Activated CD4-positive, alpha-beta T cell treated with anti-CD3 and anti-CD28 coated beads for 24 hours (primary cell): Measurements from ENCODE around the gene TMEM187.

ENCODE experiments used
- DNase-seq, 2 donors: peaks; one replicate each; pipeline ENCODE4 v3.0.0-alpha.2; 2020; ENCODE audit warnings: low read depth in 2 of 2

TMEM187 gene

DNA sequence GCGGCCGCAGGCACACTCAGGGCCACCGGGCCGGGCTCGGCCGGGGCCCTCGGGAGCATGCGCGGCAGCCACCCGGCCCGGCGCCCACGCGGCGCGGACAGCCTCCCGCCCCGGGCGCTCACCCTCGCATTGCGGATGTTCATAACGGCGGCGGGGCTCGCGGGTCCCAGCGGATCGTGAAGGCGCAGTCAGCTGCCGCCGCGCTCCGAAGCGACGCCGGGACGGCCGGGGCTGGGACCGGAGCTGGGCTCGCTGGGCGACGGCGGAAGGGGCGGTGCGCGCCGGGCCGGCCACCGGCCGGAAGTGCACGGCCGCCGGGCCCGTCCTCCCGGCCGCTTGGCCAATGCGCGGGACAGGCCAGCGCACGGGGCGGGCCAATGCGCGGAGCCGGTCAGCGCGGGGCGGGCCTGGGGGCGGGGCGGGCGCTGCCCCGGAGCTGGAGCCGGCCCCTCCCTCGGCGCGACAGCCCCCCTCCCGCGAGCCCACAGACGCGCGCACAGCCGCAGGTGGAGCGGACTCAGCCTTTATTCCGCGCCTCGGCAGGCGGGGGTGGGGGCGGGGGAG is 37.7 kb upstream of the TMEM187 start, which contains the start of gene NAA10:
Gene NAA10 (minus strand): TSS at position 276 of the 564 bp plus-strand sequence. CDS start 133 bp downstream, at position 143.
- DNase-seq, result peak; percentile 45 to 50

DNA sequence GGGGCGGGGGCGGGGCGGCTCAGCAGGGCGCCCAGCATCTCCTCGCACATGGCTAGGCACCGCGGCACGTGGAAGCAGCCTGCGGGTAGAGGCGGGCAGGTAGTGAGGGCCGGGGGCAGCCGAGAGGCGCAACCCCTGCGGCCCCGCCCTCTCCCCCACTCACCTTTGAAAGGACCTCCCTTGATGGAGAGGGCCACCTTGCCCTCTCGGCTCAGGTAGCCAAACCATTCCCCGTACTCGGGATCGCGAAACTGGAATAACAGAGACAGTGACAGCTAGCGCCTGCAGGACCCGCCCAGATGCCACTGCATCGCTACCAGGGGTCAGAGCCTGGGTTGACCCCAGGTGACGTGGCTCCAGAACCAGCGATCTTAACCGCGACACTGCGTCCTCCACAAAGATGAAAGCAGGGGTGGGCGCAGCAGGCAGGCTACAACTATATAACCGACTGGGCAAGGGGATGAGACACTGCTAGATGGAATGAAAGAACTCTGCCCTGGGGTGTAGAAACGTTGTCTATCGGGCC is 37.2 kb upstream of the TMEM187 start:
- DNase-seq, result no peak

DNA sequence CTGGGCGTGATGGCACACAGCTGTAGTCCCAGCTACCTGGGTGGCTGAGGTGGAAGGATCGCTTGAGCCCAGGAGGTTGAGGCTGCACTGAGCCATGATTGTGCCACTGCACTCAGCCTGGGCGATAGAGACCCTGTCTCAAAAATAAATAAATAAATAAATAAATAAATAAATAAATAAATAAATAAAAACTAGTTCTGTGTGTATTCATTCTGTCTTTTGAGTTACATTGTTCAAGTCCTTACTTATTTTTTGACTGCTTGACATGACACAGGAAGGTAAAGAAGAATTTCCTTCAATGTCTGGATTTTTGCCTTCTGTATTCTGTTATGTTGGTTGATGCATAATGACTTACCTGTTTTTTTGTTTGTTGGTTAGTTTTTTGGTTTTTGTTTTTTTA is 35.5 kb upstream of the TMEM187 start:
- DNase-seq, result no peak

DNA sequence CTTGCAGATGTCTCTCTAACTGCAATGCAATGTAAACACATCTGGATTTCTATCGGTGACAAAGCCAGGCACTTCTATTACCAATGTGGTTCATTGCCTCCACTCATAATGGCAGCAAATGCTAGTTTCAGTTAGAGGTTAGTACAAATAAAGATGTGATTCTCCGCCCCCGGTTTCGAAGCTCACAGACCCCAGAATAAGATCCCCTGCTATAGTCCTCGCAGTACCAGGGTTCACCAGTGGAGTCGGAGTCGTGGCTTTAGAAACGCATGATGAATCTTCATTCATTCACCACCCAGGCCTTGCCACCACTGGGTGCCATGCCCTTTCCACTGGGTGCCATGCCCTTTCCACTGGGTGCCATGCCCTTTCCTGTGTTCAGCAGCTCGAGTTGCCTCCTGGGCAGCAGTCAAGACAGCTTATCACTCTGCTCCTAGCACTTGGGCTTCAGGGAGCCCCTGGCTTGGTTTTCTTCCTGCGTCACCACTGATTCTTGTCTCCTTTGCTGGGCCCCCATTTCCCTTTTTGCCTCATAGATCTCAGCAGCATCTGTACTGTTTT is 34.2 kb upstream of the TMEM187 start:
- no peak for DNase-seq

DNA sequence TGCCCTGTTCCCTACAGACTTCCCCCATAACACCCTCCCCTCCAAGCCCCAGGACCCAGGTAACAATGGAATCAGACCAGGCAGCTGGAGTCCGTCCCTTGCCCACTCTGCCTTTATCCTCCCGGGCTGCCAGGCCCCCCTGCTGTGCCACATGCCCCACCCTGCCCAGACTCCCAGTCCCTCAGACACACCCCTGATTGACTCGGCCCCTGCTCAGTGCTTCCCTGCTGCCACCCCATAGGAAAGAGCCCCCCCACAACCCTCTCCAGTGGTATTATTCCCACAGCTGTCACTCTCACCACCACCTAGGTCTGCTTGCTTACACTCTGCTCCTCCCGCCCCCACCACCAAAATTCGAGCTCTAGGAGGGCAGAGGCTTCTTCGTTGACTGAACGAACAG is 33.0 kb upstream of the TMEM187 start:
- no peak for DNase-seq

DNA sequence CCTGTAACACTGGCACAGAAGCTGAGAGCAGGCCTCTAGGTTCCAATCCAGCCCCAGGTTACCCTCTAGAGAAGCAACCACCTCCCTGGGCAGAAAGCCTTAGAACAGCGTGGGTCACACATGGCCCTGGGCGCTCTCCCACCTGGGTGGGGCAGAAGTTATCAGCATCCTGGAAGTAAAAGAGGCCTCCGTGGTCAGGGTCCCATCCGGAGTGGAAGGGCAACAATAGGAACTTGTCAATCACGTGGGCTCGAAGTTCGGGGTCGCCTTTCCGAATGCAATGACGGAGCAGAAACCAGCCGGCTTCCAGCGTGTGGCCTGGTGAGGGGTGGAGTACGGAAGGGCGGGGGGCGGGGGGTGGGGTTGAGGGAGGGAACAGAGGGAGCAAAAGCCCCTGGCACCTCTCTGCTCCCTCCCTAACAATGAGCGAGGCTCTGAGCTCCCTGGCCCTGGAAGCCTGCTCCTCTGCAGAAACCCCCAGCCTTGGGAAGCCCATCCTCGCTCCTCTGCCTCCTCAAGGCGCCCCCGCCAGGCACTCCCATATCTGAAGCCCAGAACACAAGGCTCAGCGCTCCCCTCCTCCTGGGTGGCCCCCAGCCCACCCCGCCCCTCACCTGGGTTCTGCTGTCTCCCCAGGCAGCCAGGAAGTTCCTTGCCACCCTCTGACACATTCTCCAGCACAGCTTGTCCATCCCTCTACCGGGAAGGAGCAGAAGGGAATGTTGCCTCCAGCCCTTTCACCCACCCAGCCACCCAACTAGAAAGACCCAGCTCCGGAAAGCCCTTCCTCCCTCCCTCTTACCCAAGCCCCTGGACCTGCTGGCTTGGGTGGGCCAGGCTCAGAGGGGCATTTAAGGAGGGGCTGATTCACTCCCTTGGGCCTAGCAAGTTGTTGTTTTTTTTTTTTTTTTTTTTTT is 31.0 kb upstream of the TMEM187 start:
- DNase-seq, result no peak

DNA sequence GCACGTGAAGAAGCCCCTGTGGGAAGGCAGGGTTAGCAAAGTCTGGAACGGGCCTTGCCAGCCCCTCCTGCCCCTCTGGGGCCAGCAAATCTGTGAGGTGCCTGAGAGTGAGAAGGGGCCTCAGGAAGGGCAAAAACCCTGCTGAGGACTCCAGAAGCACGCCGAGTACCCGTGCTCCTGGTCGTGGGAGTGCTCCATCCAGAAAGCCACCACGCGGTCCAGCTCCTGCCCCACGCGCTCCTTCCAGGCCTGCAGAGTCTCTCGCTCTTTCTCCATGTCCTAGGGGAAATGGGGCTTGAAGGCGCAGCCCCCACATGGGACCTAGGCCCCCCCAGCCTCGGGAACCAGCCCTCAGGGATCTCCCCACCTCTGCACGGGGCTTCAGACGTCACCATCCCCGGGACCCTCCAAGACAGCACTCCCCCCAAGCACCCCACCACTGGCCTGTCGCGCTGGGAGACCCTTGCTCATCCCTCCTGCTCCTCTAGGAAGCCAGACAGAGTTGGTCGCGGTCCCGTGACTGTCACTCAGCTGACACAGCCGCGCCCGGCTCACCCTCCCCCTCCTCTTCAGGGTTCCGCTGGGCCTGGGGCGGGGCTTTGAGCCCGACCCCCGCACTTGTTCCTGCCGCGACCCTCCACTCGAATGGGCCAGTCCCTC is 28.3 kb upstream of the TMEM187 start, which contains the start of gene RENBP:
Gene RENBP (minus strand): TSS at position 504 of the 660 bp plus-strand sequence. CDS start 33 bp downstream, at position 471.
- no peak for DNase-seq

DNA sequence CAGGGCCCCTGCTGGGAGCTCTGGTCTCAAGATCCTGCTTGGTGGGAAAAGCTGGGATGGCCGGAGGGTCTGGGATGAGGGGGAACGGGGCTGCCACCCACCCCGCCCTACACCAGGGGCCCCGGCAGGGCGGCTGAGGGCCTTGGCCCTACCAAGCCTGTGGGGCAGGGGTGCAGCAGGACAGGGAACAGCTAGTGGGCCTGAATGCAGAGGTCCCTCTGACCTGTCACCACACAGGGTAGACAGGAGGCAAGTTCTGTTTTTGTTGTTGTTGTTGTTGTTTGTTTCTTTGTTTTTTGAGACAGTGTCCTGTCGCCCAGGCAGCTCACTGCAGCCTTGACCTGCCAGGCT is 27.8 kb upstream of the TMEM187 start:
- no peak for DNase-seq

DNA sequence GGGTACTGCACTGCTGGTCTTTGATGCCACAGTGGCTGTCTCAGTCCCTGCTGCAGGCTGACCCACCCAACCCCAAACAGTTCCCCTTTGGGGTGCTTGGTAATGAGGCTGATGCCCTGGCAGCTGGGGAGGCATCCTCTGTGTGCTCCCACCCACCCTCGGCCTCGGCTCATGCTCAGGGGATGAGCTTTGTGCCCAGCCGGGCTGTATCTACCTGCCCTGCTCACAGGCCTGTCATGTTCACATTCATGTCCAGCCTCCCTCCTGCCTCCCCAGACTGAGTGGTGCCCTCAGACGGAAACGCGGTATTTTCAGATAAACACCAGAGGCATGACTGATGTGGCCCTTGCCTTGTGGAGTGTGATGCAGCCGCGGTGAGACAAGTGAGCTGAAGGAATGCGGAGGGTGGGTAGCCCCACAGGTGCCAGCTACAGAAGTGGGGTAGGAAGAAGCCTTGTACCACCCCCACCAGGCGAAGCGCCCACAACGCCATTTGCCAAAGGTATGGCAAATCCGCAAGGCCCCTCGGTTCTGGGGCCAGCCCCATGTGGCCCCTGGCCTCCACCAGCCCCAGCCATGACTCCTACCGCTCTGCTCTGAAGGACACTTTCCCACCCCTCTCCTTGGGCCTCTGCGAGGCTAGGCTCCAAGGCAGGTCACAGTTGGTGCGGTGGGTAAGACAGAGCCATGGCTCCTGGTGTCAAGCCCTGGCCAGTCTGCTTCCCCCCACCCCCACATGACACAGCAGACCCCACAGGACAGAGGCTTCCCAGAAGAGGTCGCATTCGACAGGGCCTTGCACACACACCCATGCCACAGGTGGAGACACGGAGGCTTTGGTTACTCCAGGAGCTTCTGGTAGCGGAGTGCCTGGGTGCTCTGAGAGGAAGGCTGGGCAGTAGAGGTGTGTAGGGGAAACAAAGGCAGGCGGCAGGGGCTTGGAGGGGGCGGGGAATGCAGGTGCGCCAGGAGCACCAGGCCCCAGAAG is 26.3 kb upstream of the TMEM187 start:
- no peak for DNase-seq

DNA sequence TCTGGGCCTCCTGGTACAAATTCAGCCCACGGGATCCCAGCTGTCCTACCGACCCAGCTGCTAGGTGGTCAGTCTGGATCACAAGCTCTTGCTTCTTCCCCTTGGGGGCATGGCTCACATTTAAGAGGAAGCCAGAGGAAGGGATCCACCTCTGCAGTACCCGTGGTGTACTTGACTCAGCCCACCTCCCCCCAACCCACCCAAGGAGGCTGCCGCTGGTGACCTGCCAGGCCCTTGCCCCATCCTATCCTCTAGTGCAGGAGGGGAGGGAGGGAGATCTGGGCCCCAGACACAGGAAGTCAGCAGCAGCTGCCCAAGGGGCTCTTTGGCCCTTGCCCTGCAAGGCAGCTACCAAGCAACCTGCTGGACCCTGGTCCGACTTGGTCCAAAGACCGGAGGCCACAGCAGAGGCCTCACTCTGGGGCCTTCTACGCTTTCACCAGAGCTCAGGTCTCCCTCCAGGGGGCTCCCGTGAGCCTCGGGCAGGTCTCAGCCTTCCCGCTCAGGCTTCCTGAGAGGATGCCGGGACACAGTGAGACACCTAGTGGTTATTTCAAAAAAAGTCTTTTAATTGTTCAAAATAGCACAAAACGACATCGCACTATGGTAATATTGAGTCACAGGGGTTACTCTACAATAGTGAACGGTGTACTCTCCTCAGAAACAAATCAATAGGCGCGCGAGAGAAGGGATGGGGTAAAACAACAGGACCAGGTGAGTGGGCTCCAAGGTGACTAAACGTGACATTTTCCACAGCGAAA is 25.4 kb upstream of the TMEM187 start:
- DNase-seq, result peak; percentile 68 to 70

DNA sequence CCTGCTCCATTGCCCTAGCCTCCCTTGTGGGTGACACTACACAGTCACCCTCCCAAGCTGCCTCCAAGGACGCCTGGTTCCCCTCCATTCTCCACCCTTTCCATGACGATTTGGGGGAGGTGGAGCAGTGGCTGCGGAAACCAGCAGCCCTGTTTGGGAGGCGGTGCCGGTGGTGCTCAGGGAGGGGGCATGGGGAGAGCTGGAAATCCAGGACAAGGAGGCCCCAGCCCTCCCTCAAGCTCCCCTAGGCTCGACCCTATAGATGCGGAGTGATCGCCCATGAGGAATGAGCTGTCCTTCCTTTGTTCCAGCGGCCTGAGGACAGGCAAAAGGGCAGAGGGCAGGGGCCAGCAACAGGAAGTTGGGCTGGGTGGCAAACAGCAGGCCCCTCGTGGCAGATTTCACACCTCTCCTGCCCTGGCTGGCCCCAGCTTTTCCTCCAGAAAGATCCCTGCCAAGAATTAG is 24.5 kb upstream of the TMEM187 start:
- DNase-seq, result no peak

DNA sequence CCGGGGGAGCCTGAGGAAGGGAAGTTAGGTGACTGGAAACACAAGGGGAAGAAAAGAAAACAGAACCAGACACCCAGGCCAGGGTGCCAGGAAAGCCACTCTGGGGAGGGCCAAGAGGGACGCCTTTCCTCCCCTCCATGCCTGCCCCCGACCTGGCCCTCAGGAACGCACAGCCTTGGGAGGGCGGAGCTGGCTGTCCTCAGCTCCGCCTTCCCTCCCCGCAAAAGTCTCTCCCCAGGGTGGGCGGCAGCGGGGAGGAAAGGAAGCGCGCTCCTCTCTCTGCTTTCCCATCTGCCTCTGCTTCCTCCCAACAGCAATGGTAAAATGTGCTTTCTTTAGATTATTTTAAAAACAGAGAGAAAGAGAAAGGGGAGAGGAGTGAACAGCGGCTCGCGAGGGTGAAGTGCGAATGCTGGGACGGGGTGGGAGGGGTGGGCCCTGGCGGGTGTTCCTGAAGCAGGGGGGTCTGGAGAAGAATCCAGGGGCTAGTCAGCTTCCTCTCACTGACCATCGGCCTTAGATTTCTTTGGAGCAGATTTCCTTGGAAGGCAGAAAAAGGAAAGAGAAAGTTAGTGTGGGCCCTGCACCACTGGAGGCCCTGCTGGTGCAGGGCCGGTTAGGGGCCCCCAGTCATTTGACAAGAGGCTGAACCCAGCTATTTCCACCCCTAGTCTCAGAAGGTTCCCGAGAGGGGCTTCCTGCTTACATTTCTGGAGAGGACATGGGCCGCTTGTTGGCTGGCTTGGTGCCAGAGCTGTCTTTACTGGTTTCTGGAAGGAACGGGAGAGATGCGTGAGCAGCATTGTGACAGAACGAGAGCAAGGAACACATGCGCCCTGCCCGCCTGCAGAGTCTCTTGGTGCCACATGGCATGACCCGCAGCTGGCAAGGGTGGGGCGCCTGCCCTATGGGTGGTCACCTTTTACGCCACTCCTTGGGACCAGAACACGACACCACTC is 23.4 kb upstream of the TMEM187 start:
- no peak for DNase-seq

DNA sequence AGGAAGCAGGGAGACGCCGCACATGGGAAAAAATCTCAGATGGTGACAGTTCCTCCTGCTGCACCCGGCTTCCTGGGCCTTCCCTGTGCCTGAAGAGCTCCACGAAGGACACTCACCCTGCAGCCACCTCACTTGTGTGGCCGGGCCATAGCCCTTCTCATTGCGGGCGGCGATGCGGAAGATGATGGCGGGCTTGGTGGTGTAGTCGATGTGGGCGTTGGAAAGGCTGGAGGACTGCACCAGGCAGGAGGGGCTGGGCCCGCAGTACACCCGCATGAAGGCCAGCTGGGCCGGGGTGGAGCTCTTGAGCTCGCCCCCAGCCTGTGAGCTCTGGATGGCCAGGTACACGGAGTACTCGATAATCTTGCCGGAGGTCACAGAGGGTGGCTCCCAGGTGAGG is 22.4 kb upstream of the TMEM187 start:
- DNase-seq, result no peak

DNA sequence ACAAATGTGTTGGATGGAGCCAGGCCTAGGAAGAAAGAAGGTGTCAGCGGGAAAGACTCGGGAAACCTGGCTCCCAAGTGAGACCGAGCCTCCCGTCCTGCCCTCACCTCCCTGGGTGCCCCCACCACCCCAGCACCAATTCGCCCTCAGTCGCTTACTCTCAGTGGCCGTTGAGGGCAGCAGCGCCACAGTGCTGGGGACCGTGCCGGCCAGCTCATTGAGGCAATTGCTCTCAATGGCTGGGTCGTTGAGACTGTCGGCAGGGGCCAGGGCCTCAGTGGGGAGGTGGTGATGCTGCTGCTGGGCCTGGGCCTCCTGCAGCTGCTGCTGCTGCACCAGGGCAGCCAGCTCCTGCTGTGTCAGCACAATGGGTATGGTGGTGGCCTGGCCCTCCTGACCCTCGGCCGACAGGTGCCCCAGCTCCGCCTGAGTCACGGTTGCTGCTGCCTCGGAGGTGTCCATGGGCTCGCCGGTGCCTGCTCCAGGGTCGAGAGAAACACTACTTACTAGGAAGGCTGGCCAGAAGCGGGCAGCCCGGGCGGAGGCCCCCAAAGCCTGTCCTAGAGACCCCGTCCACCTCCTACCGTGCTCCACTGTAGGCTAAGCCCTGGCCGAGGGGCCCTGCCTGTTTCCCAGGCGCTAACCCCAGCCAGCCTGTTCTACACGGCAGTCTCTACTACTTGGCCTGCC is 20.7 kb upstream of the TMEM187 start:
- DNase-seq, result no peak

DNA sequence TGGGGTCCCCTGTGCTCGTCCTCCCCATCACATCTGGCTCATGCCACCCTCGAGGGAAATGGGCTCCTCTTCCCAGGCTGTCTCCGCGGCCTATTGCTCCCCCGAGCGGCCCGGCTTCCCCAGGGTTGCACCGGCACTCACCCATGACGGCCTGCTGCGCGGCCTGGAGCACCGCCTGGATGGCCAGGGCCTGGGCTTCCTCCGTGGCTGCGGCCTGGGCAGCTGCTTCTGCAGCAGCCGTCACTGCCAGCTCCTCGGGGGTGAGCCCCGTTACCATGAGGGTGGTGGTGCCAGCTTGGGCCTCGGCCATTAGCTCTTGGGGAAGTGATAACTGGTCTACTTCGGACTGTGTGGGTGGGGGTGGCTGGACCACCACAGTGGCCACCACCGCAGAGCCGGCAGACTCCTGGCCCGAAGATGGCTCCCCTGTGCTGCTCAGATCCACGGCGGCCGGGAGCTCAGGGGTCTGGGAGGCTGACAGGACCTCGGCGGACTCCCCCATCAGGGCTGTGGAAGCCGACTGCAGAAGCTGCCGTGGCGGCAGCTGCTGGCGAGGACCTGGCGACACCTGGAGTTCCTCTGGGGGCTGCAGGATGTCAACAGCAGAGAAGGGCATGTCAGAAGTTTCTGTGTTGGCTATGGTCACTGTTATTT is 20.1 kb upstream of the TMEM187 start:
- no peak for DNase-seq

DNA sequence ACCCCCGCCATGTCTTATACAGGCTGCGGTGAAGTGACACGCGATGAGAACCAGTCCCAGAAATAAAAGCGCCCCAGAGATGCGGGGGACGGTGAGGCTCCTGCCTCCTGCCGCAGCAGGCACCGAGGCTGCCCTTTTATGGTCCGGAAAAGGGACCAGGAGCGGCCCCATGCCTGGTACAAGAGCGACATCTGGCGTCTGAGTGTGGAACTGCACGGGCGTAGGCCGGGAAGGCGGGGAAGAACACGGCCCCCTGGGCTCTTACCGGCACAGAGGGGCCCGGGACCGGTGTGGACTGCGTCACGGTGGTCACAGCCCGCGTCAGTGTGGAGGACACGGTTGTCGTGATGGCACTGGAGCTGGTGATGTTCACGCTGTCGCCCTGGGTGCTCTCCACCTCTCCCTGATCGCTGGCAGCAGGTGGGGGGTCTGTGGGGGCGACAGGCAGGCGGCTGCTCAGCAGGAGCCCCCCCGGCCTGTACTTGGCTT is 19.2 kb upstream of the TMEM187 start:
- DNase-seq, result peak; percentile 63 to 72

DNA sequence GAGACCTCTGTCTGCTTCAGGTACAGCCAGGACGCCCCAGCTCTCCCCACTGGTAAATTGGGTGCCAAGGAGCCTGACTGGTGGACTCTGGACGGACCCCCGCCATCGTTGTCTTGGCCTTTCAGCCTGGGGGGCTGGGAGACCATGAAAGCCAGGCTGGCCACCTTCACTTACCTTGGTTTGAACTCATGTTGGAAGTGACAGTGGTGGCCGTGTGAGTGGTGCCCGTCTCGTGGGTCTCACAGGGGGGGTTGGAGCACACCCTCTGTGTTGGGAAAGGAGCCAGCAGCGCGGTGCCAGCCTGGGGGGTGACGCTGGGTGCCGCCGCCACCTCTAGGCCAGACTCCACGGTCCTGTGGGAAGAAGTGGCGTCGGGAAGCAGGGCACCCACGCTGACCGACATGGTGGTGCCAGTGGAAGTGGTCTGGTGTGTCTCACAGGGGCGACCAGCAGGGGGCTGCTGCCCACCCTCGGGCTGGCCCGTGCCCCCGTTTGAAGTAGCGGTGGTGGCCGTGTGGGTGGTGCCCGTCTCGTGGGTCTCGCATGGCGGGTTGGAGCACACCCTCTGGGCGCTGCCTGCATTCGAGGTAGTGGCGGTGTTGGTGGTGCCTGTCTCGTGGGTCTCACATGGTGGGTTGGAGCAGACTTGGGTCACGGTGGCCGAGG is 18.5 kb upstream of the TMEM187 start:
- no peak for DNase-seq
